ENCODE results near the gene MAF.

Gene MAF

GRCh38 chr16:79618692-79619050, 18.1 kb upstream of the MAF start:
- TF ChIP-seq CTCF (IDR thresholded peaks at IDR 0.05; ENCODE audit: low read depth, low read length, missing control alignments): no peak
- no peak for DNase-seq (ENCODE audit: extremely low read depth, low read depth)
- H3K4me3 ChIP-seq (replicated peaks; ENCODE audit: low read depth, low read length): no peak overlapping the region

GRCh38 chr16:79618041-79618691, 17.6 kb upstream of the MAF start:
- TF ChIP-seq CTCF (IDR thresholded peaks at IDR 0.05; ENCODE audit: low read depth, low read length, missing control alignments): no peak
- no peak for DNase-seq (ENCODE audit: extremely low read depth, low read depth)

GRCh38 chr16:79613009-79613408, 12.5 kb upstream of the MAF start:
- DNase-seq (ENCODE audit: extremely low read depth, low read depth): no peak
- TF ChIP-seq CTCF (IDR thresholded peaks at IDR 0.05; ENCODE audit: low read depth, low read length, missing control alignments): no peak

More at GRCh38 chr16:79618041-79618691, 17.6 kb upstream of the MAF start:
- H3K4me3 ChIP-seq (replicated peaks; ENCODE audit: low read depth, low read length): no peak overlapping the region

GRCh38 chr16:79612207-79612606, 11.7 kb upstream of the MAF start:
- no peak for TF ChIP-seq CTCF (IDR thresholded peaks at IDR 0.05; ENCODE audit: low read depth, low read length, missing control alignments)
- H3K4me3 ChIP-seq (replicated peaks; ENCODE audit: low read depth, low read length): no peak overlapping the region

More at GRCh38 chr16:79613009-79613408, 12.5 kb upstream of the MAF start:
- H3K4me3 ChIP-seq (replicated peaks; ENCODE audit: low read depth, low read length): no peak overlapping the region

GRCh38 chr16:79610771-79611170, 10.2 kb upstream of the MAF start:
- no peak overlapping the region for H3K4me3 ChIP-seq (replicated peaks; ENCODE audit: low read depth, low read length)
- no peak for DNase-seq (ENCODE audit: extremely low read depth, low read depth)
- TF ChIP-seq CTCF (IDR thresholded peaks at IDR 0.05; ENCODE audit: low read depth, low read length, missing control alignments): no peak

More at GRCh38 chr16:79612207-79612606, 11.7 kb upstream of the MAF start:
- no peak for DNase-seq (ENCODE audit: extremely low read depth, low read depth)

- no peak overlapping the region for H3K4me3 ChIP-seq (replicated peaks; ENCODE audit: low read depth, low read length)
- no peak for TF ChIP-seq CTCF (IDR thresholded peaks at IDR 0.05; ENCODE audit: low read depth, low read length, missing control alignments)
- DNase-seq (ENCODE audit: extremely low read depth, low read depth): no peak
These were observed 9.3 kb upstream of the MAF start for GRCh38 chr16:79609861-79610260.

GRCh38 chr16:79608976-79609375, 8.4 kb upstream of the MAF start:
- TF ChIP-seq CTCF (IDR thresholded peaks at IDR 0.05; ENCODE audit: low read depth, low read length, missing control alignments): no peak
- DNase-seq (ENCODE audit: extremely low read depth, low read depth): no peak
- H3K4me3 ChIP-seq (replicated peaks; ENCODE audit: low read depth, low read length): no peak overlapping the region
